ENCODE data around the gene PLA2G4B. TPM values are rescaled to one million over a fixed set of nuclear protein-coding genes. Genes with fewer than 3 reads are reported as not detected.
"Not testable (repeated sequence)": the region's sequence is repeated elsewhere in the genome, so short reads cannot be mapped to it uniquely, and the experiment has no call there.

The PLA2G4B gene
- total RNA-seq, 4 donors from 2014 or later = 0.13 to 11.5 TPM; not detected in 2

- peaks cover 15 to 18% of the 10 kb centered on the region in 2 donors for H3K4me1 ChIP-seq
- DNase-seq = no peak
- TF ChIP-seq POLR2A (IDR thresholded peaks at IDR 0.05) (no peak), CTCF (IDR thresholded peaks at IDR 0.05 in 4 of 5, conservative IDR thresholded peaks at IDR 0.05 in 1 of 5) (no peak)
- in situ Hi-C loops (cut with MboI; ENCODE audit: low sequenced_read_pairs in 4 of 4) = no loop called here
- no peaks in the 10 kb centered on the region for H3K27me3 ChIP-seq
- intact Hi-C loops (cut with DNase I; ENCODE audit: low total_unique reads) = loop anchor here (5.0 kb wide), 2 partner anchors 58 to 72 kb away; partner anchors contain the start of gene MAPKBP1
- no peaks in the 10 kb centered on the region for H3K9me3 ChIP-seq
- no peak for ATAC-seq
- no peak overlapping the region for H3K4me3 ChIP-seq
- no peak overlapping the region for H3K27ac ChIP-seq
- peaks cover 0 to 15% of the 10 kb centered on the region in 2 donors for H3K36me3 ChIP-seq
Observed at GRCh38 chr15:41829959-41830646, 8.5 kb upstream of the PLA2G4B start.

GRCh38 chr15:41831291-41831690, 7.4 kb upstream of the PLA2G4B start:
- peaks cover 15 to 18% of the 10 kb centered on the region in 2 donors for H3K4me1 ChIP-seq
- ATAC-seq; H3K27ac ChIP-seq; H3K4me3 ChIP-seq; H3K9me3 ChIP-seq; H3K36me3 ChIP-seq; intact Hi-C loops (cut with DNase I; ENCODE audit: low total_unique reads); H3K27me3 ChIP-seq; in situ Hi-C loops (cut with MboI; ENCODE audit: low sequenced_read_pairs in 4 of 4); DNase-seq: not testable (repeated sequence)

GRCh38 chr15:41832208-41832607, 6.4 kb upstream of the PLA2G4B start:
- peaks cover 14 to 17% of the 10 kb centered on the region in 2 donors for H3K4me1 ChIP-seq
- intact Hi-C loops (cut with DNase I; ENCODE audit: low total_unique reads) = no loop called here

GRCh38 chr15:41832875-41833274, 5.8 kb upstream of the PLA2G4B start:
- in situ Hi-C loops (cut with MboI; ENCODE audit: low sequenced_read_pairs in 4 of 4) = no loop called here
- Histone ChIP-seq H3K27me3 (no peaks in the 10 kb centered on the region), H3K9me3 (no peaks in the 10 kb centered on the region), H3K4me1 (peaks cover 9 to 12% of the 10 kb centered on the region in 2 donors), H3K36me3 (peaks cover 0 to 9% of the 10 kb centered on the region in 2 donors), H3K27ac (no peak overlapping the region), H3K4me3 (no peak overlapping the region)
- TF ChIP-seq POLR2A (IDR thresholded peaks at IDR 0.05) (no peak), CTCF (IDR thresholded peaks at IDR 0.05 in 4 of 5, conservative IDR thresholded peaks at IDR 0.05 in 1 of 5) (no peak)
- no peak for DNase-seq
- ATAC-seq = no peak
- intact Hi-C loops (cut with DNase I; ENCODE audit: low total_unique reads) = no loop called here

More at GRCh38 chr15:41832208-41832607, 6.4 kb upstream of the PLA2G4B start:
- DNase-seq = no peak
- in situ Hi-C loops (cut with MboI; ENCODE audit: low sequenced_read_pairs in 4 of 4) = no loop called here
- Histone ChIP-seq H3K4me3 (no peak overlapping the region), H3K9me3 (no peaks in the 10 kb centered on the region), H3K36me3 (peaks cover 0 to 9% of the 10 kb centered on the region in 2 donors), H3K27ac (no peak overlapping the region), H3K27me3 (no peaks in the 10 kb centered on the region)
- no peak for TF ChIP-seq CTCF (IDR thresholded peaks at IDR 0.05 in 4 of 5, conservative IDR thresholded peaks at IDR 0.05 in 1 of 5)
- no peak for TF ChIP-seq POLR2A (IDR thresholded peaks at IDR 0.05)
- ATAC-seq = no peak

- in situ Hi-C loops (cut with MboI; ENCODE audit: low sequenced_read_pairs in 4 of 4) = no loop called here
- no peak overlapping the region for H3K4me3 ChIP-seq
- intact Hi-C loops (cut with DNase I; ENCODE audit: low total_unique reads) = no loop called here
- peaks cover 7 to 13% of the 10 kb centered on the region in 2 donors for H3K4me1 ChIP-seq
- no peaks in the 10 kb centered on the region for H3K9me3 ChIP-seq
- H3K27ac ChIP-seq = no peak overlapping the region
- DNase-seq (no peak), ATAC-seq (no peak)
- H3K27me3 ChIP-seq = no peaks in the 10 kb centered on the region
- H3K36me3 ChIP-seq = peaks cover 0 to 9% of the 10 kb centered on the region in 2 donors
- TF ChIP-seq CTCF (IDR thresholded peaks at IDR 0.05 in 4 of 5, conservative IDR thresholded peaks at IDR 0.05 in 1 of 5) = no peak
- TF ChIP-seq POLR2A (IDR thresholded peaks at IDR 0.05) = no peak
Observed at GRCh38 chr15:41834096-41834495, 4.6 kb upstream of the PLA2G4B start.
